Thoracic aorta (tissue), 2 donors: ENCODE results near the gene TSR1. TPM values are rescaled to one million over a fixed set of nuclear protein-coding genes. Genes with fewer than 3 reads are reported as not detected.

ENCODE experiments used
- ATAC-seq: fragments of 150-250 bp; one replicate; pipeline ENCODE4 v1.8.0; 2017; ENCODE audit warnings: low read depth; ENCODE audit not compliant: insufficient number of reproducible peaks, low FRiP score
- DNase-seq: peaks from one replicate; pipeline ENCODE4 v3.0.0-alpha.2; 2020; ENCODE audit warnings: low spot score
- H3K27ac ChIP-seq, 2 donors: fragments of 200-600 bp; sonication (generic); 1 replicate in 1 of 2; 2 replicates in 1 of 2; pipeline ENCODE4 v1.5.1; 2016; ENCODE audit warnings: mild to moderate bottlenecking in 2 of 2, moderate library complexity in 2 of 2
- H3K27me3 ChIP-seq: fragments of 200-600 bp; sonication (generic); replicated peaks from 2 replicates; pipeline ENCODE4 v1.6.0; 2016; ENCODE audit warnings: mild to moderate bottlenecking; ENCODE audit not compliant: insufficient read depth
- H3K36me3 ChIP-seq: fragments of 200-600 bp; sonication (generic); one replicate; pipeline ENCODE4 v1.5.1; 2016
- H3K4me1 ChIP-seq, 2 donors: fragments of 200-600 bp; sonication (generic); 1 replicate in 1 of 2; 2 replicates in 1 of 2; pipeline versions ENCODE4 v1.5.1 to v1.6.0; 2016; ENCODE audit warnings: low read depth in 2 of 2, mild to moderate bottlenecking in 1 of 2; ENCODE audit not compliant: control insufficient read depth in 1 of 2
- H3K4me3 ChIP-seq: fragments of 200-600 bp; sonication (generic); 2 replicates; pipeline ENCODE4 v1.5.1; 2016; ENCODE audit warnings: mild to moderate bottlenecking
- H3K9me3 ChIP-seq: fragments of 200-600 bp; sonication (generic); 2 replicates; pipeline ENCODE4 v1.5.1; 2016
- CTCF ChIP-seq: fragments of 200-600 bp; sonication (generic); IDR thresholded peaks from one replicate; pipeline ENCODE4 v1.5.1; 2019; ENCODE audit warnings: antibody characterized with exemption
- total RNA-seq, 2 donors: library from RNA; depleted of rRNA; stranded (reverse); fragments of >200 nt; gene quantifications; one replicate each; pipeline versions ENCODE4 v1.1.0 to v1.2.3, GENCODE V29; 2016

The TSR1 gene
- total RNA-seq, 2 donors from 2014 or later = 36.0 to 63.2 TPM

DNA sequence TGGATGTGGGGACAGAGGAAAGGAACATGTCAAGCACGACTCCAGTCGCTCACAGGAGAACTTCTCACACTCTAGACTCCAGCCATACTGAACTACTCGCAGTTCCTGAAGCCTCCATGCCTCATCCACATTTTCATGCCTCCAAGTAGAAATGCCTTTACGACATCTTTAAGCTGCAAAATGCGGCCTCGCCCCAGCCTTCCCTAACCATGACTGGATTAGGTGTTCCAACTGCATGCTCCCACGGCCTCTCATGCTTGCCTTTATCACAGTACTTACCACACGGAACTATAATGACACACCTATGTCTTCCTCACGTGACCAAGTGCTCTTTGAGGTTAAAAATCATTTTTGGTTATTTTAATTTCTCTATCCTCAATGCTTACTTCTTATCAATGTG is 56.5 kb downstream of the TSR1 start:
- no peak for ATAC-seq
- DNase-seq = no peak
- no peak for TF ChIP-seq CTCF
- H3K27me3 ChIP-seq = no peaks in the 10 kb centered on the region
- H3K9me3 ChIP-seq = no peaks in the 10 kb centered on the region
- H3K4me1 ChIP-seq = no peaks in the 10 kb centered on the region
- no peak overlapping the region for H3K27ac ChIP-seq
- no peak overlapping the region for H3K4me3 ChIP-seq
- peaks cover 43% of the 10 kb centered on the region for H3K36me3 ChIP-seq

GRCh38 chr17:2277429-2278170 is 58.7 kb downstream of the TSR1 start:
- no peaks in the 10 kb centered on the region for H3K9me3 ChIP-seq
- no peak overlapping the region for H3K4me3 ChIP-seq
- DNase-seq (no peak), ATAC-seq (no peak)
- no peaks in the 10 kb centered on the region for H3K4me1 ChIP-seq
- H3K27ac ChIP-seq = no peak overlapping the region
- H3K27me3 ChIP-seq = no peaks in the 10 kb centered on the region
- TF ChIP-seq CTCF = no peak
- H3K36me3 ChIP-seq = peaks cover 37% of the 10 kb centered on the region

- H3K27me3 ChIP-seq = no peaks in the 10 kb centered on the region
- H3K4me3 ChIP-seq = no peak overlapping the region
- DNase-seq = no peak
- no peaks in the 10 kb centered on the region for H3K9me3 ChIP-seq
- H3K36me3 ChIP-seq = peaks cover 21% of the 10 kb centered on the region
- ATAC-seq = no peak
- no peak overlapping the region for H3K27ac ChIP-seq
- H3K4me1 ChIP-seq = peaks cover under 1 to 4% of the 10 kb centered on the region in 2 donors
- no peak for TF ChIP-seq CTCF
These were observed 60.5 kb downstream of the TSR1 start for GRCh38 chr17:2275722-2276121.

DNA sequence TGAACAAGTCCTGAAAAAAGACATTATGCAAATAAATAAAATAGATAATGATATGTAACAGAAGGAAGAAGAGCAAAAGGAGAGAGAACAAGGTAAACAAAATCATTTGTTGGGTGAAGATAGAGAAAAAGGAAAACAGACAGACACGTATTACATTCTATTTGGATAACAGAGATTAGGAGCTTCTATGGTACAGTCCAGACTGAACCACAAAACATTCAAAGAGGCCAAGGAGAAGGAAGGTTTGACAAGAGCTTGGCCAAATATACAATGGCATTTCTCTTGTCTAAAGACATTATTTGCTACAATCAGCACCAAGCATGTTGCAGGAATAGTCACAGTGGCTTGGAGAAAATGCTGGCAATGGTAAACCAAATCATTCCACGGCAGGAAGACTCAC is 61.8 kb downstream of the TSR1 start:
- Histone ChIP-seq H3K9me3 (no peaks in the 10 kb centered on the region), H3K4me3 (no peak overlapping the region), H3K4me1 (peaks cover 3 to 4% of the 10 kb centered on the region in 2 donors), H3K27ac (no peak overlapping the region), H3K36me3 (peaks cover 17% of the 10 kb centered on the region), H3K27me3 (no peaks in the 10 kb centered on the region)
- no peak for TF ChIP-seq CTCF
- no peak for ATAC-seq
- no peak for DNase-seq

Other genes with a start within 250 kb of the TSR1 start
- 10 to 100 TPM; 33.2 to 82.9 TPM for gene SMG6, start 32.7 kb downstream of the TSR1 start, total RNA-seq
- 10 to 100 TPM; 10.5 to 20.8 TPM for gene SRR, start 32.5 kb downstream of the TSR1 start, total RNA-seq
- 10 to 100 TPM; 58.1 to 70.3 TPM for gene SGSM2, start 1.0 kb upstream of the TSR1 start, total RNA-seq
- 10 to 100 TPM; 17.9 to 27.1 TPM for gene MNT, start 64.6 kb upstream of the TSR1 start, total RNA-seq
- gene METTL16, start 175.4 kb upstream of the TSR1 start, total RNA-seq = 10 to 100 TPM; 37.6 to 37.9 TPM